HG03159 (cell line): ENCODE data around the gene QARS1.

Experiments
- ATAC-seq: cut with Tn5 transposase; IDR thresholded peaks from one replicate; pipeline ENCODE4 v1.9.1; 2021; ENCODE audit warnings: mild to moderate bottlenecking, moderate library complexity; ENCODE audit not compliant: unreplicated experiment

The QARS1 gene

DNA sequence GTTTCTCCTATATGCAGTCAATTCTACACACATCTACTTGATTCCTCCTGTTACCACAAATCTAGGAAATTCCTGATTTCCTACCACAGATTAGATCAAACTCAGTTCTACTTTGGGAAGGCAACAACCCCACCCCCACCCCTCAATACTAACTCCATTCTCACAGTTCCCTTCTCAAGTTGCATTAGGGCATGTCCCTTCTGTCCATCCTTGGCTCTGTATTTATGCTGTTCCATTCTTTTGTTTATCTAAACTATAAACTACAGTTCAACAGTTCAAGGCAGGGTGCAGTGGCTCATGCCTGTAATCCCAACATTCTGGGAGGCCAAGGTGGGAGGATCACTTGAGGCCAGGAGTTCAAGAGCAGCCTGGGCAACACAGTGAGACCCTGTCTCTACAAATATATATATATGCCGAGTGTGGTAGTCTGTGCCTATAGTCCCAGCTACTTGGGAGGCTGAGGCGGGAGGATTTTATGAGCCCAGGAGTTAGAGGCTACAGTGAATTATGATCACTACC, 50.2 kb downstream of the QARS1 start:
- no peak for ATAC-seq

- no peak for ATAC-seq
Observed at GRCh38 chr3:49053543-49053942, 51.0 kb downstream of the QARS1 start.
